HCT116 (cell line): ENCODE results near the gene MEPCE.

Source experiments
- CEBPB ChIP-seq: IDR thresholded peaks from 2 replicates; pipeline ENCODE4 v1.6.1; 2012; ENCODE audit warnings: low read depth
- YY1 ChIP-seq: IDR thresholded peaks from 2 replicates; pipeline ENCODE4 v1.6.1; 2011; ENCODE audit warnings: low read length, low read depth, moderate library complexity, mild to moderate bottlenecking; ENCODE audit not compliant: insufficient replicate concordance; ENCODE audit errors: extremely low read depth
- TF ChIP-seq, protein P1 (sequence below), 3 experiments: fragments of 200-600 bp in 1 of 3; sonication (generic) in 1 of 3; IDR thresholded peaks in 2 of 3; conservative IDR thresholded peaks in 1 of 3; 2 replicates each; pipeline ENCODE4 v1.5.1; 2012 to 2017; ENCODE audit warnings: low read depth in 2 of 3, low read length in 2 of 3, antibody characterized with exemption in 1 of 3, borderline replicate concordance in 1 of 3, control low read depth in 1 of 3, mild to moderate bottlenecking in 1 of 3, mixed read lengths in 1 of 3, mixed run types in 1 of 3, moderate library complexity in 1 of 3; ENCODE audit not compliant: insufficient read depth in 1 of 3
- TF ChIP-seq, protein P2 (sequence below): IDR thresholded peaks from 2 replicates; pipeline ENCODE4 v1.6.1; 2012

DNA sequence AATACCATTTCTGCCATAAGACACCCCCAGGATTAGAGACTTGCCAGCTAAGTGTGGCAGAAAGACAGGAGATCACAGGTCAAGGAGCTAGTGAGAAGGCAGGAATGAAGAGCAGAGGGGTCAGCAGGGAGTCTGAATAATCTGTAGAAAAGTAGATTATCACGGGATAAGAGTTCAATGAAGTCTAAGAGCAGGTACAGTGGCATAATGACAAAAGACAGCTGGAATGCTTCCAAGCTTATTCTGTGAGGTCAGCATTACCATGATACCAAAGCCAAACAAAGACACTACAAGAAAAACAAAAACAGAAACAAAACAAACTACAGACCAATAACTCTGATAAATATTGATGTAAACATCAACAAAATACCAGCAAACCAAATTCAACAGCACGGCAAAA, 35.6 kb upstream of the MEPCE start:
- TF ChIP-seq, protein P1, sequence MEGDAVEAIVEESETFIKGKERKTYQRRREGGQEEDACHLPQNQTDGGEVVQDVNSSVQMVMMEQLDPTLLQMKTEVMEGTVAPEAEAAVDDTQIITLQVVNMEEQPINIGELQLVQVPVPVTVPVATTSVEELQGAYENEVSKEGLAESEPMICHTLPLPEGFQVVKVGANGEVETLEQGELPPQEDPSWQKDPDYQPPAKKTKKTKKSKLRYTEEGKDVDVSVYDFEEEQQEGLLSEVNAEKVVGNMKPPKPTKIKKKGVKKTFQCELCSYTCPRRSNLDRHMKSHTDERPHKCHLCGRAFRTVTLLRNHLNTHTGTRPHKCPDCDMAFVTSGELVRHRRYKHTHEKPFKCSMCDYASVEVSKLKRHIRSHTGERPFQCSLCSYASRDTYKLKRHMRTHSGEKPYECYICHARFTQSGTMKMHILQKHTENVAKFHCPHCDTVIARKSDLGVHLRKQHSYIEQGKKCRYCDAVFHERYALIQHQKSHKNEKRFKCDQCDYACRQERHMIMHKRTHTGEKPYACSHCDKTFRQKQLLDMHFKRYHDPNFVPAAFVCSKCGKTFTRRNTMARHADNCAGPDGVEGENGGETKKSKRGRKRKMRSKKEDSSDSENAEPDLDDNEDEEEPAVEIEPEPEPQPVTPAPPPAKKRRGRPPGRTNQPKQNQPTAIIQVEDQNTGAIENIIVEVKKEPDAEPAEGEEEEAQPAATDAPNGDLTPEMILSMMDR (IDR thresholded peaks at IDR 0.05 in 2 of 3, conservative IDR thresholded peaks at IDR 0.05 in 1 of 3; ENCODE audit: borderline replicate concordance in 1 of 3, insufficient read depth in 1 of 3, low read depth in 2 of 3, low read length in 2 of 3), result no peak
- TF ChIP-seq, protein P2, sequence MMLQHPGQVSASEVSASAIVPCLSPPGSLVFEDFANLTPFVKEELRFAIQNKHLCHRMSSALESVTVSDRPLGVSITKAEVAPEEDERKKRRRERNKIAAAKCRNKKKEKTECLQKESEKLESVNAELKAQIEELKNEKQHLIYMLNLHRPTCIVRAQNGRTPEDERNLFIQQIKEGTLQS, result no peak
- TF ChIP-seq YY1 (no peak), CEBPB (no peak)
